Activated CD8-positive, alpha-beta T cell treated with anti-CD3 and anti-CD28 coated beads for 36 hours (primary cell): ENCODE measurements around the gene IL18R1. TPM values are rescaled to one million over a fixed set of nuclear protein-coding genes. Genes with fewer than 3 reads are reported as not detected.

Experiments used
- ATAC-seq: fragments of 200-7000 bp; cut with Tn5 transposase; one replicate; pipeline ENCODE4 v1.10.0; 2021; ENCODE audit warnings: mild to moderate bottlenecking, moderate library complexity
- CTCF ChIA-PET: fragments of 350-600 bp; sonication (Branson Sonifier 250); formaldehyde crosslinking; loops from one replicate; lab custom pipeline; 2021; ENCODE audit warnings: antibody characterized with exemption; lab: Charles Lee
- POLR2A ChIA-PET: fragments of 350-600 bp; sonication (Branson Sonifier 250); formaldehyde crosslinking; loops from one replicate; lab custom pipeline; 2021; ENCODE audit warnings: antibody characterized with exemption; lab: Charles Lee
- DNase-seq: peaks from one replicate; pipeline ENCODE4 v3.0.0-alpha.2; 2020
- H3K27ac Mint-ChIP-seq: one replicate; pipeline ENCODE4 v1.8.0; 2021; ENCODE audit warnings: mild to moderate bottlenecking, mixed read lengths
- H3K27me3 Mint-ChIP-seq: one replicate; pipeline ENCODE4 v1.8.0; 2021; ENCODE audit warnings: mixed read lengths
- H3K36me3 Mint-ChIP-seq: one replicate; pipeline ENCODE4 v1.8.0; 2021; ENCODE audit warnings: low read depth, mixed read lengths
- H3K4me1 Mint-ChIP-seq: one replicate; pipeline ENCODE4 v1.8.0; 2021; ENCODE audit warnings: low read depth, mixed read lengths
- H3K4me3 Mint-ChIP-seq: one replicate; pipeline ENCODE4 v1.8.0; 2021; ENCODE audit warnings: mild to moderate bottlenecking, moderate library complexity, mixed read lengths
- H3K9me3 Mint-ChIP-seq: one replicate; pipeline ENCODE4 v1.8.0; 2021; ENCODE audit warnings: mixed read lengths
- CTCF ChIP-seq: fragments of 200-600 bp; IDR thresholded peaks from one replicate; pipeline ENCODE4 v1.8.0; 2022; ENCODE audit warnings: antibody characterized with exemption, mild to moderate bottlenecking
- intact Hi-C: fragments of 100-400 bp; cut with micrococcal nuclease; formaldehyde crosslinking; loops from one replicate; pipeline ENCODE4 v1.10.0; 2022
- total RNA-seq, 2 experiments: library from RNA; stranded (reverse); gene quantifications; one replicate each; pipeline ENCODE4 v1.2.3, GENCODE V29; 2021

The IL18R1 gene
- total RNA-seq, 2 experiments from 2014 or later: 15.0 to 15.8 TPM

GRCh38 chr2:102418421-102418961 lies 62.9 kb downstream of the IL18R1 start:
- TF ChIP-seq CTCF: no peak
- POLR2A ChIA-PET: interaction anchor here (1.8 kb wide), 1 partner anchor 12 kb away, joined by 5 read pairs; no protein-coding TSS in a partner anchor
- H3K9me3 Mint-ChIP-seq: peaks cover 10% of the 10 kb centered on the region
- H3K27ac Mint-ChIP-seq: peak overlapping the region; percentile 98
- H3K36me3 Mint-ChIP-seq: peaks cover 20% of the 10 kb centered on the region
- DNase-seq: no peak
- no peaks in the 10 kb centered on the region for H3K27me3 Mint-ChIP-seq
- intact Hi-C loops: loop anchor here (1.0 kb wide), 1 partner anchor 51 kb away; no protein-coding TSS in a partner anchor
- peaks cover 59% of the 10 kb centered on the region for H3K4me1 Mint-ChIP-seq
- peak; percentile 67 for ATAC-seq
- H3K4me3 Mint-ChIP-seq: peak overlapping the region; percentile 74
- CTCF ChIA-PET: interaction anchor here (0.6 to 3.0 kb wide), 10 partner anchors 8 to 178 kb away, joined by 3 to 14 read pairs (median 3); no protein-coding TSS in a partner anchor

DNA sequence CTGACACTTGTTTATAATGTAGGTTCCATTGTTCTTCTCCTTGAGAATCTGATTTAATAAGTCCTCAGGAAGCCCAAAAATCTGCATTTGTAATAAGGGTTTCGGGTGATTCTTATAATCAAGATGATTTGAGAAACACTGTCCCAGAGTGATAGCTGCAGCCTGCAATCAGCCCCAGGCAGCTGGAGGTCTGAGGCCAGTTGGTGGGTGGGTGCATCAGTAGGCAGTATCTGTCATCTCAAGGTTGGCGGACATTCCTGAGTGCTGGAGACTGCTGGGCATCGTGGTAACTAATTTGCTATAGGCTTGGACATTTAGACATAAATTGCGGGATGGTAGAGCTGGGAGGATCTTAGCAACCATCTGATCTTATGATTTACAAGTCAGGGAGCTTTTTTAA lies 64.7 kb downstream of the IL18R1 start:
- Mint-ChIP-seq H3K36me3 (peaks cover 20% of the 10 kb centered on the region), H3K4me1 (peaks cover 74% of the 10 kb centered on the region), H3K27me3 (no peaks in the 10 kb centered on the region), H3K9me3 (peaks cover 10% of the 10 kb centered on the region), H3K27ac (peak overlapping the region; percentile 85), H3K4me3 (peak overlapping the region; percentile 74)
- CTCF ChIA-PET: interaction anchor here (0.7 to 1.0 kb wide), 5 partner anchors 23 to 482 kb away, joined by 3 to 4 read pairs (median 3); no protein-coding TSS in a partner anchor
- DNase-seq (no peak), ATAC-seq (no peak)
- intact Hi-C loops: no loop called here
- TF ChIP-seq CTCF: no peak
- POLR2A ChIA-PET: interaction anchor here (0.5 to 1.8 kb wide), 3 partner anchors 11 to 13 kb away, joined by 3 to 5 read pairs (median 4); no protein-coding TSS in a partner anchor

DNA sequence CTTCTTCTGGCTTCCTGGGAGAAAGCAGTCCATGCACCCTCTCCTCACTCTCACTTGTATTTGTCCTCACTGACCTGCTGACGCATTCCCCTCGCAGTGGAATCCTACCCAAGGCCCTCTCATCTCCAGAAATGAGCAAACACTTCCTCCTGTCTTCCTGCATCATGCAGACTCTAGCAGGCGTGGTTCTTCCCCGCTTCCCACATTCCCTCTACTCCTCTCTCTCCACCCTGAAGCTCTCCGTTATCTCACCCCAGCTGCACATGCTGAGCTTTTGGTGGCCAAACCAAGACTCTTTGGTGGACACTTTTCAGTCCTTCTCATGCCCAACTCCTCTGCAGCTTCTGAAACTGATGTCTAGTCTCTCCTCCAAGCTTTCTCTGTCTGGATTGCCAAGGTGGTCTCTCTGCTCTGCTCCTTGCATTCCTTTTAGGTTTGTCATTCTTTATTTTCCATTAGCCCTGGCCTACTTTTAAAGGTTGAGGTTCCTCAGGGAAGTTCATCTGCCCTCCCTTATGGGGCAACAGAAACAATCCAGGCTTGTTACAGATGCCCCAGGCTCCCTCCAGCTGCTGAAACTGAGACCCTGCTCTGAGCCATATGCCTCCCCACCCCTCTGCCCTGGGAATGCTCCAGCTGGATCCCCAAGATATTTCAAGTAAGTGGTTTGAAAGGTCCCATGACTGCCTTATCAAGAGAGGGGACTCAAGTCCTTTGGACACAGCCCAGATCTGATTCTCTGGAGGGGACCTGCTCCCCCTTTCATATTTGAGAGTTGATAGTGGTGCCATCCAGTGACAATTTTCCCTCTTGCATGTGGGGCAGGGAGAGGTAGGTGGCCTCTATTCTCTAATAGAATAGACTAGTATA lies 66.5 kb downstream of the IL18R1 start:
- Mint-ChIP-seq H3K4me1 (peaks cover 76% of the 10 kb centered on the region), H3K27ac (peak overlapping the region; percentile 30), H3K27me3 (no peaks in the 10 kb centered on the region), H3K36me3 (peaks cover 17% of the 10 kb centered on the region), H3K4me3 (peak overlapping the region; percentile 74), H3K9me3 (peaks cover 5% of the 10 kb centered on the region)
- ATAC-seq (no peak), DNase-seq (no peak)
- no peak for TF ChIP-seq CTCF
- ChIA-PET CTCF (interaction anchor here (0.6 to 5.1 kb wide), 7 partner anchors 9 to 171 kb away, joined by 3 to 23 read pairs (median 3); no protein-coding TSS in a partner anchor), POLR2A (interaction anchor here (0.8 to 1.9 kb wide), 4 partner anchors 9 to 171 kb away, joined by 3 to 5 read pairs (median 4); no protein-coding TSS in a partner anchor)
- intact Hi-C loops: no loop called here

GRCh38 chr2:102422910-102423309 lies 67.3 kb downstream of the IL18R1 start, which contains the start of gene IL18RAP:
Gene IL18RAP, plus strand, starts transcription at chr2:102423160. Its CDS starts 118 bp downstream, at chr2:102423278.
- intact Hi-C loops: no loop called here
- POLR2A ChIA-PET: interaction anchor here (1.2 to 1.9 kb wide), 3 partner anchors 8 to 14 kb away, joined by 4 to 6 read pairs (median 5); no protein-coding TSS in a partner anchor
- DNase-seq (no peak), ATAC-seq (peak; percentile 19)
- Mint-ChIP-seq H3K4me1 (peaks cover 68% of the 10 kb centered on the region), H3K27me3 (no peaks in the 10 kb centered on the region), H3K9me3 (no peaks in the 10 kb centered on the region), H3K27ac (peak within 1 kb of the TSS; percentile 85), H3K4me3 (peak within 1 kb of the TSS; percentile 74), H3K36me3 (peaks cover 11% of the 10 kb centered on the region)
- no peak for TF ChIP-seq CTCF
- CTCF ChIA-PET: interaction anchor here (0.9 to 5.1 kb wide), 8 partner anchors 9 to 182 kb away, joined by 3 to 23 read pairs (median 4); no protein-coding TSS in a partner anchor
